Hepatocyte (in vitro differentiated cells): ENCODE measurements around the gene FAM222B.

Experiments
- EZH2 ChIP-seq: fragments of 200-600 bp; sonication (generic); IDR thresholded peaks from 2 replicates; pipeline ENCODE4 v1.6.1; 2016; ENCODE audit warnings: antibody characterized with exemption, mild to moderate bottlenecking, borderline replicate concordance
- TF ChIP-seq, protein P1 (sequence below): fragments of 200-600 bp; sonication (generic); IDR thresholded peaks from 2 replicates; pipeline ENCODE4 v1.5.1; 2016; ENCODE audit warnings: antibody characterized with exemption, mild to moderate bottlenecking; ENCODE audit not compliant: poor library complexity

DNA sequence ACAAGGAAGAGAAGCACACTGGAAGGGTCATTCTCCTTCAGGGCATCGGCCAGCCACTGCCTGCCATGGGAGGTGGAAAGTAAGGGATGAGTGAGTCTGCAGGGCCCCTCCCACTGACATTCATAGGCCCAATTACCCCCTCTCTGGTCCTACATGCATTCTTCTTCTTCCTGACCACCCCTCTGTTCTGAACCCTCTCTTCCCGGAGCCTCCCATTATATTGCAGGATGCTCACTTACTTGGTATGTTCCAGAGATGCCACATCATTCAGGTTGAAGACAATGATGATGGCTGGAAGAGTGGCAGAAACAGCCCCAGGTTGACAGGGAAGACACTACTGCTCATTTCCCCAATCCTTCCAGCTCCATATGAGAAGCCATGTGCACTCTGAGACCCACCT is 127.4 kb downstream of the FAM222B start:
- TF ChIP-seq, protein P1, sequence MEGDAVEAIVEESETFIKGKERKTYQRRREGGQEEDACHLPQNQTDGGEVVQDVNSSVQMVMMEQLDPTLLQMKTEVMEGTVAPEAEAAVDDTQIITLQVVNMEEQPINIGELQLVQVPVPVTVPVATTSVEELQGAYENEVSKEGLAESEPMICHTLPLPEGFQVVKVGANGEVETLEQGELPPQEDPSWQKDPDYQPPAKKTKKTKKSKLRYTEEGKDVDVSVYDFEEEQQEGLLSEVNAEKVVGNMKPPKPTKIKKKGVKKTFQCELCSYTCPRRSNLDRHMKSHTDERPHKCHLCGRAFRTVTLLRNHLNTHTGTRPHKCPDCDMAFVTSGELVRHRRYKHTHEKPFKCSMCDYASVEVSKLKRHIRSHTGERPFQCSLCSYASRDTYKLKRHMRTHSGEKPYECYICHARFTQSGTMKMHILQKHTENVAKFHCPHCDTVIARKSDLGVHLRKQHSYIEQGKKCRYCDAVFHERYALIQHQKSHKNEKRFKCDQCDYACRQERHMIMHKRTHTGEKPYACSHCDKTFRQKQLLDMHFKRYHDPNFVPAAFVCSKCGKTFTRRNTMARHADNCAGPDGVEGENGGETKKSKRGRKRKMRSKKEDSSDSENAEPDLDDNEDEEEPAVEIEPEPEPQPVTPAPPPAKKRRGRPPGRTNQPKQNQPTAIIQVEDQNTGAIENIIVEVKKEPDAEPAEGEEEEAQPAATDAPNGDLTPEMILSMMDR = no peak
- TF ChIP-seq EZH2 = no peak
